Nephron progenitor cell (in vitro differentiated cells): ENCODE results near the gene FRS3.

Experiments
- DNase-seq: peaks from one replicate; pipeline ENCODE4 v3.0.0; 2021
- H3K27ac Mint-ChIP-seq: 2 replicates; pipeline ENCODE4 v1.8.0; 2021; ENCODE audit warnings: mild to moderate bottlenecking, moderate library complexity, mixed read lengths
- H3K27me3 Mint-ChIP-seq: 2 replicates; pipeline ENCODE4 v1.8.0; 2021; ENCODE audit warnings: mild to moderate bottlenecking, low read depth, mixed read lengths; ENCODE audit not compliant: poor library complexity
- H3K36me3 Mint-ChIP-seq: 2 replicates; pipeline ENCODE4 v1.8.0; 2021; ENCODE audit warnings: low read depth, mixed read lengths
- H3K4me1 Mint-ChIP-seq: 2 replicates; pipeline ENCODE4 v1.8.0; 2021; ENCODE audit warnings: mixed read lengths
- H3K4me3 Mint-ChIP-seq: 2 replicates; pipeline ENCODE4 v1.8.0; 2021; ENCODE audit warnings: mild to moderate bottlenecking, moderate library complexity, mixed read lengths
- H3K9me3 Mint-ChIP-seq: 2 replicates; pipeline ENCODE4 v1.8.0; 2021; ENCODE audit warnings: mild to moderate bottlenecking, moderate library complexity, mixed read lengths
- CTCF ChIP-seq: fragments of 200-600 bp; sonication (generic); IDR thresholded peaks from 2 replicates; pipeline ENCODE4 v1.5.0; 2021; ENCODE audit warnings: antibody characterized with exemption

FRS3 gene

GRCh38 chr6:41737591-41738130 lies 42.0 kb downstream of the FRS3 start:
- no peaks in the 10 kb centered on the region for H3K36me3 Mint-ChIP-seq
- peaks cover 21% of the 10 kb centered on the region for H3K4me1 Mint-ChIP-seq
- no peak overlapping the region for H3K4me3 Mint-ChIP-seq
- H3K27me3 Mint-ChIP-seq: peaks cover 4% of the 10 kb centered on the region
- no peak for DNase-seq
- H3K27ac Mint-ChIP-seq: no peak overlapping the region
- H3K9me3 Mint-ChIP-seq: no peaks in the 10 kb centered on the region
- TF ChIP-seq CTCF: no peak

DNA sequence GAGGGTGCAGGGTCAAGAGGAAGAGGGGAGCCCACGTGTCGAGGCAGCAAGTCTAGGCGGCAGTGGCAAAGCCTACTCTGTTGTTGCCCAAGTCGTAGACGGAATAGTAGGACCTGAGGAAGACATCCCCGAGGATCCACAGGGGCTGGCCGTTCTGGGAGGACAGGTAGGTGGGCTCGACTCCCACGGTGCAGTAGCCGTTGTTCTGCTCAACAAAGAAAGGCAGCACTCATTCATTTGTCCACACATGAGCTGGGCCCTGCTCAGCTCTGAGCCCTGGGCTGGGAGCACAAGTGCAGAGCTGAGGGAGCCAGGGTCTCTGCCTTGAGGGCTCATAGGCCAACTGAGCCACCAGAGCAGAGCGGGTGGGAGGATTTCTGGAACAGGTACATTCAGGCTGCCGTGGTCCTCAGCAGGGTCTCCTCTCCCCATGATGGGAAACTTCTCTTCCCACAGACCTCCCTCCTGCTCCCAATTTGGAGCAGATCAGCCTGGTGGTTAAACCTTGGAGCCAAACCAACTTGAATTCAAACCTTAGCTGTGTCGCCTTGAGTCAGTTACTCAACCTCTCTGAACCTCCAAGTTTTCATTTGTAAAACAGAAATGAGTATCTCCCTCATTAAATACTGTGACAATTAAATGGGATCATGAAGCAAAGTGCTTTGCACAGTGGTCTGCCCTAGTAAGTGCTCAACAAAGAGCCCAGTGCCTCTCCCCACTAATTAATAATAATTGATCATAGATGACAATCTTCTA lies 42.7 kb downstream of the FRS3 start:
- peaks cover 4% of the 10 kb centered on the region for H3K27me3 Mint-ChIP-seq
- DNase-seq: no peak
- peaks cover 26% of the 10 kb centered on the region for H3K4me1 Mint-ChIP-seq
- no peak for TF ChIP-seq CTCF
- H3K4me3 Mint-ChIP-seq: no peak overlapping the region
- H3K9me3 Mint-ChIP-seq: no peaks in the 10 kb centered on the region
- no peak overlapping the region for H3K27ac Mint-ChIP-seq
- no peaks in the 10 kb centered on the region for H3K36me3 Mint-ChIP-seq

GRCh38 chr6:41736186-41736733 lies 43.4 kb downstream of the FRS3 start:
- Mint-ChIP-seq H3K36me3 (no peaks in the 10 kb centered on the region), H3K4me1 (peaks cover 26% of the 10 kb centered on the region), H3K4me3 (peak overlapping the region; percentile 70), H3K27ac (no peak overlapping the region), H3K9me3 (no peaks in the 10 kb centered on the region), H3K27me3 (peaks cover 4% of the 10 kb centered on the region)
- DNase-seq: no peak
- no peak for TF ChIP-seq CTCF

DNA sequence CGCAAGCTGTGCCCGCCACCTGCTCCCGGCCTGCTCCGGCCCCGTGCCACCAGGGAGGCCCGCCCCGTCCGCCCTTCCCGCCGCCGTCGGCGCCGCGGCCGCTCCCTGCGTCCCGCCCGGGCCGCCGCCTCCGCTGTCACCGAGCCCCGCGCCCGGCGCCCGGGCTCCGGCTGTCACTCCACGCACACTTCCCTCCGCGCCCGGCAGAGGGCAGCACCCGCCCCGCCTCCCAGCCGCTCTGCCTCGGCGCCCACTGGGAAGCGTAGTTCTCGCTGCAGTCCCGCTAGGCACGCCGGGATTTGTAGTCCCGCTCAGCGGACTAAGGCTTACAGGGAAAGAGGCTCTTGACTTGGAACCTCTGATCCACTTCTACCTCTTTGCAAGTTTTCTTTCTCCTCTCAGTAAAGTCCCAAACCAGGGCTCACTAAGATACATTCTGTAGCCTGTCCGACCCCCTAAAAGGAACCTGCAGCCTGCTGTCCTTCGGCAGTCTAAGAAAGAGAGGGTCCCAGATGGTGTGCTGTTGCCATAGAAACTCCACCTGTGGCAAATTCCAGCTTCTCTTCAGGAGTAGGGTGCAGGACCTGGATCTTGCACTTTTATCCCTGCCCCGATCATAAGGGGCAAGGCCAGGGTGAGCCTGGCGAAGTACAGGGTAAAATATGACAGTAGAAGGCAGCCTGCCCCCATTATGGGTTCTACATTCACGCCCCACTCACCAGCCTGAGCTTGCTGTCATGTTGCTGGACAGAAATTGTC lies 44.1 kb downstream of the FRS3 start, which contains the start of gene TFEB:
TFEB (minus strand) TSS at position 182 of the 759 bp plus-strand sequence. CDS start 44,395 bp downstream, outside the sequence.
- Mint-ChIP-seq H3K4me1 (peaks cover 26% of the 10 kb centered on the region), H3K9me3 (no peaks in the 10 kb centered on the region), H3K4me3 (peak within 1 kb of the TSS; percentile 70), H3K27ac (no peak within 1 kb of the TSS), H3K36me3 (no peaks in the 10 kb centered on the region), H3K27me3 (peaks cover 10% of the 10 kb centered on the region)
- DNase-seq: peak; percentile 98
- TF ChIP-seq CTCF: peak; percentile 78

GRCh38 chr6:41734666-41735426 lies 44.9 kb downstream of the FRS3 start:
- no peak for TF ChIP-seq CTCF
- H3K27me3 Mint-ChIP-seq: peaks cover 18% of the 10 kb centered on the region
- no peaks in the 10 kb centered on the region for H3K36me3 Mint-ChIP-seq
- peak overlapping the region; percentile 70 for H3K4me3 Mint-ChIP-seq
- H3K4me1 Mint-ChIP-seq: peaks cover 26% of the 10 kb centered on the region
- H3K27ac Mint-ChIP-seq: no peak overlapping the region
- H3K9me3 Mint-ChIP-seq: no peaks in the 10 kb centered on the region
- DNase-seq: peak; percentile 72
